Lung (tissue), 12 donors: Measurements from ENCODE around the gene DIP2C. TPM values are rescaled to one million over a fixed set of nuclear protein-coding genes. Genes with fewer than 3 reads are reported as not detected.

ENCODE experiments used
- ATAC-seq: fragments of 200-7000 bp; cut with Tn5 transposase; one replicate; pipeline ENCODE4 v1.9.1; 2020; ENCODE audit warnings: moderate number of reproducible peaks; ENCODE audit not compliant: insufficient read depth, low FRiP score
- DNase-seq, 3 donors: peaks; one replicate each; pipeline ENCODE4 v3.0.0-alpha.2; 2013 to 2017
- H3K27ac ChIP-seq, 2 donors: one replicate each; pipeline ENCODE4 v1.5.1; 2013; ENCODE audit warnings: mild to moderate bottlenecking in 2 of 2, moderate library complexity in 2 of 2, control low read depth in 1 of 2, inconsistent platforms in 1 of 2, low read depth in 1 of 2, low read length in 1 of 2
- H3K27me3 ChIP-seq, 3 donors: one replicate each; pipeline ENCODE4 v1.5.1; 2013; ENCODE audit warnings: low read length in 2 of 3; ENCODE audit not compliant: control insufficient read depth in 3 of 3, insufficient read depth in 3 of 3
- H3K36me3 ChIP-seq, 4 donors: one replicate each; pipeline ENCODE4 v1.5.1; 2013; ENCODE audit warnings: low read length in 4 of 4, mild to moderate bottlenecking in 1 of 4, moderate library complexity in 1 of 4; ENCODE audit not compliant: control insufficient read depth in 4 of 4, insufficient read depth in 4 of 4
- H3K4me1 ChIP-seq, 5 donors: one replicate each; pipeline ENCODE4 v1.5.1; 2013; ENCODE audit warnings: low read length in 5 of 5, mild to moderate bottlenecking in 2 of 5, moderate library complexity in 1 of 5; ENCODE audit not compliant: control insufficient read depth in 5 of 5, insufficient read depth in 5 of 5
- H3K4me3 ChIP-seq: one replicate; pipeline ENCODE4 v1.5.1; 2013; ENCODE audit warnings: mild to moderate bottlenecking, control low read depth, moderate library complexity
- H3K9ac ChIP-seq, 2 donors: one replicate each; pipeline ENCODE4 v1.5.1; 2013; ENCODE audit warnings: low read length in 2 of 2, control low read depth in 1 of 2; ENCODE audit not compliant: insufficient read depth in 1 of 2
- H3K9me3 ChIP-seq, 4 donors: one replicate each; pipeline ENCODE4 v1.5.1; 2013; ENCODE audit warnings: low read length in 3 of 4, mild to moderate bottlenecking in 1 of 4, moderate library complexity in 1 of 4; ENCODE audit not compliant: control insufficient read depth in 4 of 4, insufficient read depth in 3 of 4
- CTCF ChIP-seq: IDR thresholded peaks from 2 replicates; pipeline ENCODE4 v1.5.1; 2012; ENCODE audit warnings: mild to moderate bottlenecking; ENCODE audit errors: control extremely low read depth, extremely low read depth
- WGBS, 2 donors: extraction: QIAGEN DNeasy Blood & Tissue Kit; methylation state at CpG; one replicate each; pipeline ENCODE4 v1.1.7; 2013; 5-methylcytosine and 5-hydroxymethylcytosine counted together
- polyA plus RNA-seq, 2 donors: library from polyadenylated mRNA; stranded (reverse); fragments of 200-250 nt; gene quantifications; one replicate each; pipeline ENCODE4 v1.2.1, GENCODE V29; 2013
- total RNA-seq, 2 donors: library from RNA; depleted of rRNA in 1 of 2; stranded (reverse); fragments of >200 nt in 1 of 2; gene quantifications; one replicate each; pipeline ENCODE4 v1.2.1, GENCODE V29; 2014 to 2021
- donor health status: control.
- donor health status: control.
- donor health status: Bipolar disorder and iron deficiency.
- donor health status: healthy.
- donor health status: DM: yes; HTN: yes; CAD: no.

The DIP2C gene
- total and polyA plus RNA-seq, 4 donors, result 3.6 to 20.0 (median 9.5) TPM

- no peaks in the 10 kb centered on the region for H3K27me3 ChIP-seq
- no peaks in the 10 kb centered on the region for H3K9me3 ChIP-seq
- no peak overlapping the region for H3K27ac ChIP-seq
- TF ChIP-seq CTCF, result no peak
- DNase-seq (no peak), ATAC-seq (no peak)
- H3K4me1 ChIP-seq, result no peaks in the 10 kb centered on the region
- no peak overlapping the region for H3K9ac ChIP-seq
- 82 to 84% methylated on average over 6 of the region's 6 CpGs for WGBS, 2 donors
- H3K4me3 ChIP-seq, result no peak overlapping the region
- peaks cover 12 to 42% (median 26%) of the 10 kb centered on the region in 4 donors for H3K36me3 ChIP-seq
These were observed 328.8 kb downstream of the DIP2C start for GRCh38 chr10:360653-361052.

GRCh38 chr10:359762-360161, 329.7 kb downstream of the DIP2C start:
- WGBS, 2 donors, result 94 to 96% methylated on average over 14 of the region's 14 CpGs
- no peak for TF ChIP-seq CTCF
- peaks cover 11 to 50% (median 26%) of the 10 kb centered on the region in 4 donors for H3K36me3 ChIP-seq
- H3K9ac ChIP-seq, result no peak overlapping the region
- DNase-seq (no peak), ATAC-seq (no peak)
- H3K27ac ChIP-seq, result no peak overlapping the region
- H3K4me3 ChIP-seq, result no peak overlapping the region
- H3K27me3 ChIP-seq, result no peaks in the 10 kb centered on the region
- no peaks in the 10 kb centered on the region for H3K4me1 ChIP-seq
- no peaks in the 10 kb centered on the region for H3K9me3 ChIP-seq

GRCh38 chr10:359093-359492, 330.4 kb downstream of the DIP2C start:
- peaks cover 16 to 54% (median 27%) of the 10 kb centered on the region in 4 donors for H3K36me3 ChIP-seq
- H3K9me3 ChIP-seq, result no peaks in the 10 kb centered on the region
- no peak overlapping the region for H3K9ac ChIP-seq
- ATAC-seq (no peak), DNase-seq (no peak)
- no peak overlapping the region for H3K4me3 ChIP-seq
- 93 to 94% methylated on average over 18 of the region's 18 CpGs for WGBS, 2 donors
- no peak overlapping the region for H3K27ac ChIP-seq
- no peak for TF ChIP-seq CTCF
- H3K4me1 ChIP-seq, result no peaks in the 10 kb centered on the region
- no peaks in the 10 kb centered on the region for H3K27me3 ChIP-seq

GRCh38 chr10:357201-357950, 332.1 kb downstream of the DIP2C start:
- no peak for ATAC-seq
- Histone ChIP-seq H3K9ac (no peak overlapping the region), H3K36me3 (peaks cover 15 to 44% (median 22%) of the 10 kb centered on the region in 4 donors), H3K4me3 (no peak overlapping the region), H3K9me3 (no peaks in the 10 kb centered on the region), H3K27ac (no peak overlapping the region), H3K27me3 (no peaks in the 10 kb centered on the region), H3K4me1 (no peaks in the 10 kb centered on the region)
- no peak for TF ChIP-seq CTCF
- WGBS, 2 donors, result 96 to 98% methylated on average over 40 of the region's 40 CpGs
- DNase-seq, result no peak
